WERI-Rb-1 (cell line): ENCODE data around the gene SCAANT1.
A peak's percentile ranks its signal among the peaks of the same experiment; 100 is the strongest.

Source experiments
- DNase-seq: peaks from one replicate; pipeline ENCODE4 v3.0.0-alpha.2; 2020
- H3K27ac ChIP-seq: fragments of 250-450 bp; sonication (Bioruptor Pico); 2 replicates; pipeline ENCODE4 v1.5.1; 2020; ENCODE audit warnings: mild to moderate bottlenecking, moderate library complexity
- H3K27me3 ChIP-seq: fragments of 250-450 bp; sonication (Bioruptor Pico); 2 replicates; pipeline ENCODE4 v1.5.1; 2021; ENCODE audit warnings: mild to moderate bottlenecking, low read depth, moderate library complexity; ENCODE audit not compliant: insufficient read depth, severe bottlenecking
- H3K36me3 ChIP-seq: fragments of 250-450 bp; sonication (Bioruptor Pico); 2 replicates; pipeline ENCODE4 v1.5.1; 2020; ENCODE audit warnings: mild to moderate bottlenecking, moderate library complexity
- H3K4me3 ChIP-seq: 2 replicates; pipeline ENCODE4 v1.5.1; 2011; ENCODE audit warnings: low read depth, mild to moderate bottlenecking, control low read depth, low read length
- H3K9me3 ChIP-seq: fragments of 250-450 bp; sonication (Bioruptor Pico); 2 replicates; pipeline ENCODE4 v1.5.1; 2021; ENCODE audit warnings: mild to moderate bottlenecking, moderate library complexity; ENCODE audit not compliant: severe bottlenecking
- TF ChIP-seq, protein P1 (sequence below): IDR thresholded peaks from 2 replicates; pipeline ENCODE4 v1.5.1; 2011; ENCODE audit warnings: low read depth, mild to moderate bottlenecking, control low read depth, inconsistent platforms, low read length

The SCAANT1 gene

DNA sequence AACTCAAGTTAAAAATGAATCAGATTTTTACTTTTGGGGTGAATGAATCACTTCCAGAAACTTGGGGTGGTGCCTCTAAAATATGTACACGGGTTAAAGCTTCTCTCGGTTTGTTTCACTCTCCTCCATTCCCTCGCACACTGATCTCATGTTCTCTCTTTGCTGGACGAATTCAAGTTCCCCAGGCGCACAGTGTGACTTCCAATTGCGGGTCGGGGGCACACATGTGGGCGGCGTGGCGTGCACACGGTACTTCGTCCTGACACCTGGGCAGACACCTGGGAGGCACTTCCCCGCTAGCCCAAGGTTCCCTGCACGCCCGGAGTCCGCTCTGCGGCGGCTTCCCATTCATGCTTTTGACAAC lies 692 bp downstream of the SCAANT1 start:
- DNase-seq: no peak
- peak overlapping the region; percentile 75 for H3K4me3 ChIP-seq
- peaks cover 17% of the 10 kb centered on the region for H3K36me3 ChIP-seq
- H3K27ac ChIP-seq: peak overlapping the region; percentile 84
- no peaks in the 10 kb centered on the region for H3K27me3 ChIP-seq
- TF ChIP-seq, protein P1, sequence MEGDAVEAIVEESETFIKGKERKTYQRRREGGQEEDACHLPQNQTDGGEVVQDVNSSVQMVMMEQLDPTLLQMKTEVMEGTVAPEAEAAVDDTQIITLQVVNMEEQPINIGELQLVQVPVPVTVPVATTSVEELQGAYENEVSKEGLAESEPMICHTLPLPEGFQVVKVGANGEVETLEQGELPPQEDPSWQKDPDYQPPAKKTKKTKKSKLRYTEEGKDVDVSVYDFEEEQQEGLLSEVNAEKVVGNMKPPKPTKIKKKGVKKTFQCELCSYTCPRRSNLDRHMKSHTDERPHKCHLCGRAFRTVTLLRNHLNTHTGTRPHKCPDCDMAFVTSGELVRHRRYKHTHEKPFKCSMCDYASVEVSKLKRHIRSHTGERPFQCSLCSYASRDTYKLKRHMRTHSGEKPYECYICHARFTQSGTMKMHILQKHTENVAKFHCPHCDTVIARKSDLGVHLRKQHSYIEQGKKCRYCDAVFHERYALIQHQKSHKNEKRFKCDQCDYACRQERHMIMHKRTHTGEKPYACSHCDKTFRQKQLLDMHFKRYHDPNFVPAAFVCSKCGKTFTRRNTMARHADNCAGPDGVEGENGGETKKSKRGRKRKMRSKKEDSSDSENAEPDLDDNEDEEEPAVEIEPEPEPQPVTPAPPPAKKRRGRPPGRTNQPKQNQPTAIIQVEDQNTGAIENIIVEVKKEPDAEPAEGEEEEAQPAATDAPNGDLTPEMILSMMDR: no peak
- H3K9me3 ChIP-seq: no peaks in the 10 kb centered on the region

GRCh38 chr3:63910891-63911290 lies 1.3 kb downstream of the SCAANT1 start:
- Histone ChIP-seq H3K4me3 (no peak overlapping the region), H3K27me3 (no peaks in the 10 kb centered on the region), H3K27ac (no peak overlapping the region), H3K36me3 (peaks cover 11% of the 10 kb centered on the region), H3K9me3 (no peaks in the 10 kb centered on the region)
- TF ChIP-seq, protein P1: no peak
- DNase-seq: no peak

DNA sequence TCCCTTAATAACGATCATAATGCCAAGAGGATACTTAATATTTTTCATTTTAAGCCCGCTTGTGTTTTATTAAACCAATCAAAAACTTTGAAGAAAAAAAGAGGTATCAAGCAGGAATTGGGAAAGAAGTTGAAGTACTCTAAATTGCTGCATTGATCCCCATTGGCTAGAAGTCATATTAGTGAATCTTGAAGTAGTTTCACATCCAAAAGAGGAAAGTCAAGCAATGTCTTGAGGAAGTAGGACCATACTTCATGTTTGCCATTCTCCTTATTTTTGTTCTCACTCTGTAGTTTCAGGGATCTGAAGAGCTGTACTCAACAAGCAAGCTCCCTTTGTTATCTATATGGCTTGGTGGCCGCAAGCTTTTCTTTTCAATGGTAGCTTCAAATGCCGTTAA lies 2.2 kb downstream of the SCAANT1 start:
- peaks cover 5% of the 10 kb centered on the region for H3K36me3 ChIP-seq
- H3K9me3 ChIP-seq: no peaks in the 10 kb centered on the region
- no peaks in the 10 kb centered on the region for H3K27me3 ChIP-seq
- TF ChIP-seq, protein P1: no peak
- H3K4me3 ChIP-seq: no peak overlapping the region
- H3K27ac ChIP-seq: no peak overlapping the region
- DNase-seq: no peak

DNA sequence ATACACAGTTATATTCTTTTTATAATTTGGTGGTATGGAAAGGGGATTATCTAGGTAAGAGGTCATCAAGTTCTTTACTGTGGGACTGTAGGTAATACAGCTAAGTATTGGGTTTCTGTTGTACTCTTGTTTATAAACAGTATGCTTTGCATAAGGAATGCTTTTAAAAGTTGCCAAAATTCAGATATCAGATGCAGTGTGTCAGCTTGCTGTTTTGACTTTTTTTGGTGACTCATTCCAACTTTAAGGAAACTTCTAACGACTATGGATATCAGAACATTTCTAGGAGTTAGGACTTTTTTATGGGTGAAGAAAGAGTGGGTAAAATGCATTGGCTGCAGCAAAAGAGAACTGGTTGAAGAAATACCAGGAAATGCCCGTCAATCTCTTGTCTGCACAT lies 2.8 kb downstream of the SCAANT1 start:
- TF ChIP-seq, protein P1: no peak

GRCh38 chr3:63908776-63909175 lies 3.4 kb downstream of the SCAANT1 start:
- no peak overlapping the region for H3K4me3 ChIP-seq
- no peak overlapping the region for H3K27ac ChIP-seq
- H3K9me3 ChIP-seq: no peaks in the 10 kb centered on the region
- DNase-seq: no peak
- TF ChIP-seq, protein P1: no peak
- H3K36me3 ChIP-seq: peaks cover 5% of the 10 kb centered on the region
- no peaks in the 10 kb centered on the region for H3K27me3 ChIP-seq

More for the DNA sequence above, 2.8 kb downstream of the SCAANT1 start:
- H3K4me3 ChIP-seq: no peak overlapping the region
- H3K27me3 ChIP-seq: no peaks in the 10 kb centered on the region
- no peak overlapping the region for H3K27ac ChIP-seq
- no peak for DNase-seq
- H3K36me3 ChIP-seq: peaks cover 3% of the 10 kb centered on the region
- H3K9me3 ChIP-seq: no peaks in the 10 kb centered on the region

GRCh38 chr3:63908081-63908736 lies 4.0 kb downstream of the SCAANT1 start:
- peaks cover 5% of the 10 kb centered on the region for H3K36me3 ChIP-seq
- H3K27ac ChIP-seq: no peak overlapping the region
- no peak overlapping the region for H3K4me3 ChIP-seq
- no peaks in the 10 kb centered on the region for H3K9me3 ChIP-seq
- TF ChIP-seq, protein P1: no peak
- no peaks in the 10 kb centered on the region for H3K27me3 ChIP-seq
- DNase-seq: no peak
